Measurements from ENCODE around the gene NPSR1. TPM values are rescaled to one million over a fixed set of nuclear protein-coding genes. Genes with fewer than 3 reads are reported as not detected.
"Not testable (repeated sequence)": the region's sequence is repeated elsewhere in the genome, so short reads cannot be mapped to it uniquely, and the experiment has no call there.

Gene NPSR1, protein sequence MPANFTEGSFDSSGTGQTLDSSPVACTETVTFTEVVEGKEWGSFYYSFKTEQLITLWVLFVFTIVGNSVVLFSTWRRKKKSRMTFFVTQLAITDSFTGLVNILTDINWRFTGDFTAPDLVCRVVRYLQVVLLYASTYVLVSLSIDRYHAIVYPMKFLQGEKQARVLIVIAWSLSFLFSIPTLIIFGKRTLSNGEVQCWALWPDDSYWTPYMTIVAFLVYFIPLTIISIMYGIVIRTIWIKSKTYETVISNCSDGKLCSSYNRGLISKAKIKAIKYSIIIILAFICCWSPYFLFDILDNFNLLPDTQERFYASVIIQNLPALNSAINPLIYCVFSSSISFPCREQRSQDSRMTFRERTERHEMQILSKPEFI
- under 1 TPM in 1 of 5 donors, not detected in 4; 0.09 TPM for polyA plus RNA-seq (ENCODE audit: insufficient read depth in 1 of 5, insufficient read length in 5 of 5, low replicate concordance in 1 of 5)
- long read RNA-seq, donor 1, result 0 reads
- long read RNA-seq, donor 2, result 0 reads
- long read RNA-seq, donor 3, result 0 reads
- long read RNA-seq, donor 4, result 0 reads
- long read RNA-seq, donor 5, result 0 reads
- long read RNA-seq, donor 6, result 0 reads
- long read RNA-seq, donor 7, result 0 reads
- long read RNA-seq, donor 8, result 0 reads

DNA sequence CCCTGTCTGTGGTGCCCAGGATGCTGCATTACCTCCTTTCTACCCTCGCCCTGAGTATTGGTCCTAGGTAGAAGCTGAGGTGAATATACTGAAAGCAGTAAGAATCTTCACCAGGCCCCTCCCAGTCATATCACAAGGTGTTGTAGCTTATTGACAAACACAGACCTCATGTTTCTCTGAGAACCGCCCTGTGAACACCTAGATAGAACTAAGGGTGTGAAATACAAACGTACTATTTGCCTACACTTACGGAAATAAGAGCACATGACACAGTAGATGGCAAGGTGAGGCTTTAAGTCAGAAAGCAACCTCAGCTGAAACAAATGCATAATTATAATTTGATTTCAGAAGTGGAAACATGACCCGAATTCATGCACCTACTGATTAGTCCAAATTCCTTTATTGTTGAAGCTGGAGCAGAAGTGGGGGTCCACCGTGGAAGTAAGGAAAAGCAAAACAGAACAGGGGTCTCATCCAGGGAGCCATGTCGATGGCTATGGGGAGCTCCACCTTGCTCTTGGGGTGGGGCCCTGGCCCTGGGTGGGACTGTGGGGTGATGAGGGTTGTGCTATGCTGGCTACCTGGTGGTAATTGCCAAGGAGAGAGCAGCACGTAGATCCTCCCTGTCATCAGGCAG lies at the start of gene NPSR1:
NPSR1 (plus strand) TSS at position 587 of the 637 bp plus-strand sequence. CDS start 195 bp downstream, outside the sequence.
- DNase-seq, result no peak

DNA sequence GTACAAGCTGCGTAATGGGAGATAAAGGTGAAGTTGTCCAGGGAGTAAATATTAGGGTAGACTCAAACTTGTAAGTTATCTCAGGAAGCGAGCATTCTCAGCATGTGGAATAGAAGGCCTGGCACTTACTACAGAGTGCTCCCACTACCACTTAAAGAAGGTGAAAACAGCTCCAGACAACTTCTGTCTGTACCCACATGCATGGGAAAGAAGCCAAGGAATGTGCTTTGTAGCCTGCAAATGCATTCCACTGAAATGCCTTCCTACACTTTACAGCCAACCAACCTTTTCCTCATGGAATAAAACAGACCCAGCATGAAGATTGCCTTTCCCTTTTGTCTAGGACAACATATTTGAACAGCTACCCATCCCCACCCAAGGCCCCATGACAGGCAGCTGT lies 45.4 kb upstream of the NPSR1 start:
- DNase-seq, result no peak

DNA sequence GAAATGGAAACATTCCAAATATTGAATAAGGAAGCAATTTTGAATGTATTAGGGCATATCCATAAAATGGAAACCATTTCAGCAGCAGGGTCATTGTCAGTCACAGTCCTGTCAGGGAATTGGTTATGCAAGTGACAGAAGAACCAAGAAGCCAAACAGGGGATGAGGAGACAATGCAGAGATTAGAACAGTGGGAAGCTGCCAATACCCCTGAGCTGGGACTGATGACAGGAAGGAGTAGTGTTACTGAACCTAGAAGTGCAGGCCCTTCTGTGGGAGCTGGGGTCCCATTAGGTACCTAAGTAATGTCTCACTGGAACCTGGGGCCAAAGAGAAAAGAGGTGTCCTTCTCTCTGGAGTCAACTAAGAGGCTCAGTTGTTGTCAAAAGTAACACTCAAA lies 37.6 kb upstream of the NPSR1 start:
- no peak for DNase-seq

DNA sequence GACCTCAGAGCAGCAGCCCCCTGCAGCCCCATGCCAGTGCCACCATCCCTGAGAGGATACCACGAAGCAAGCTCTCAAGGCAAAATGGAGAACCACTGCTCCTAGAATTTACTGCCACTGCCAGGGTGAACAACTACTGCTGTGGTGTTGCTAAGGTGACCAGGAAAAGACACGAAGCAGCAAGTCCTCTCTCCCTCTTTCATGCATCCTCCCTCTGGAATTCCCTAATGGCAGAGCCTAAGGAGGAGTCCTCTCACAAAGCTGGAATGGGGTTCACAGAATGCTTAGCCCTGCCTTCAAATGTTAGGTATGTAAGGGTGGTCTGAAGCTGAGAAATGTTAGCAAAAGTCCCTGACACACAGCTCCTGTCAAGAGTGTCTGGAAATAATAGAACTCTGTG lies 35.8 kb upstream of the NPSR1 start:
- no peak for DNase-seq

DNA sequence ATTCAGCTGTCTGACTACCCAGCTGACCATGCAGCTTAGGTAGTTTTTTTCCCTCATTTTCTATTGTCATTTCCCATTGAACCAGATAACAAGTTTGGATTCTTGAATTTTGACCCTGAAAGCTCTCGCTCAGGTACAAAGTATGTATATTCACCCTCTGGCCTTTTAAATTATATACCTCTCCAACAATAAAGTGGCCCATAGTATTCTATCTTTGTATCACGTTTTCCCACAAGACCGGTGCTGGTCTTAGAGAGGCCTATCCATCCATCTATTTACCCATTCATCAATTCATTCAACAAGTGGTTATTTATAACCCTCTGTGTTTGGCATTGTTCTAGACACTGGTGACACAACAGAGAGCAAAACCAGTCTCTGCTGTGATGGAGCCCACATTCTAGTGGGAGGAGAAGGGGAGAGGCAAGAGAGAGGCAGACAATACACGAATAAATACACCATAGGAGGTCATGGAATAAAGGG lies 35.2 kb upstream of the NPSR1 start:
- no peak for DNase-seq

DNA sequence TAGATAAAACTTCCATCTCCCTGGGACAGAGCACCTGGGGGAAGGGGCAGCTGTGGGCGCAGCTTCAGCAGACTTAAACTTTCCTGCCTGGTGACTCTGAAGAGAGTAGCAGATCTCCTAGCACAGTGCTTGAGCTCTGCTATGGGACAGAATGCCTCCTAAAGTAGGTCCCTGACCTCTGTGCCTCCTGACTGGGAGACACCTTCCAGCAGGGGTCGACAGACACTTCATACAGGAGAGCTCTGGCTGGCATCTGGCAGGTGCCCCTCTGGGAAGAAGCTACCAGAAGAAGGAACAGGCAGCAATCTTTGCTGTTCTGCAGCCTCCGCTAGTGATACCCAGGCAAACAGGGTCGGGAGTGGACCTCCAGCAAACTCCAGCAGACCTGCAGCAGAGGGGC lies 29.4 kb upstream of the NPSR1 start:
- not testable (repeated sequence) for DNase-seq

DNA sequence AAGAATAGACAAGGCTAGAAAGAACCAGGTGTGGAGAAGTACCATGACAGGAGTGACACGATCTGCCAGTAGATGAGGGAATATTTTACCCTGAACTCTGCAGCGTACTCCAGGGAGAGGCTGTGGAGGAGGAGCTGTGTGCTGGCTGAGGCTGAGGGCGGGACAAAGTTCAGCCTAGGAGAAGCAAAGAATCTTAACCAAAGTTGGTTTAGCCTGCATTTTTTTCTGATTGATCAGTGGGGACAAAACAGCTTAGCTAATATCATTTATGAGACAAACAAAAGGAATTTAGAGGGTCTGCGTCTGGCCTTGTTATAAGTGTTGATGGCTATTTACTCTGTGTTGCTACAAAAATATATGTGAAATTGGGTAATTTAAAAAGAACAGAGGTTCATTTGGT lies 5.2 kb upstream of the NPSR1 start:
- no peak for DNase-seq

DNA sequence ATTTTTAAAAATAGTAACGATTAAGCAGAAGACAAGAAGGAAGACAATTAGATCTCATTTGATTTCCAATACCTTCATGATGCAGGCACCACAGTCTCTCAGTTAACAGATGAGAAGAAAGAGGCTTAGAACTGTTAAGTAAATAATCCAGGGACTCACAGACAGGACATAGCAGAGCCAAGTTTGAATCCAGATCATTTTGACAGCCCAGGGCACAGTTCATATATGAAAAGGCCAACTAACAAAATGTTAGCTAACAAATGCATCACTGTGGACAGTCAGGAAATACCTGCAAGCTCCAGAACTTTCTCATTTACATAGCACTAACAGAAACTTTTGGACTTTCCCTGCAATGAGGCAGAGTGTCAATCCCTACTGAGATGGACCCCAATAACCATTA lies 4.2 kb upstream of the NPSR1 start:
- no peak for DNase-seq

DNA sequence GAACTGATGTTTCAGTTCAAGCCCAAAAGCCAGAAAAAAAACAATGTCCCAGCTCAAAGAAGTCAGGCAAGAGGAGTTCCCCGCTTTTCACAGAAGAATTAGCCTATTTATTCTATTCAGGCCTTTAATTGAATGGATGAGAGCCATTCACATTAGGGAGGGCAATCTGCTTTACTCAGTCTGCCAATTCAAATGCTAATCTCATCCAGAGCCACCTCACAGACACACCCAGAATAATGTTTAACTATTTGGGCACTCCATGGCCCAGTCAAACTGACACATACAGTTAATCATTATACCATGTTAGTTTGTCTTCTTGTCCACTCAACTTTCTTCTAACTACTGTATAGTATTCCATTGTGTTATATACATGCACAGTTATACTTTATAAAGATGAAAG lies 2.6 kb upstream of the NPSR1 start:
- no peak for DNase-seq

DNA sequence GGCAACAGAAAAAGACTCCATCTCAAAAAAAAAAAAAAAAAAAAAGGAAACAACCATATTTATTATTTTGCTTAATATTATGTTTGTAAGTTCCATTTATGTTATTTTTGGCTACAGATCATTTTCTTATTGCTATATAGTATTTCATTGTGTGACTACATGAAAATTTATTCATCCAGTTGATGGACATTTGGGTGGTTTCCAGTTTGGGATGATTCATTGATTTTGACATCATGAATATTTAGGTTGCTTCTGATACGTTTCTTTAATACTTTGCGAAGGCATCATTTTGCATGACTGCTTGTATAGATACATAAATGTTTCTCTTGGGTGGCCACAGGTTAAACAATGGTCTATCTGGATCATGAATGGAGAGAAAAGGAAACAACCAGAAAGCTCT lies 2.0 kb upstream of the NPSR1 start:
- DNase-seq, result no peak

DNA sequence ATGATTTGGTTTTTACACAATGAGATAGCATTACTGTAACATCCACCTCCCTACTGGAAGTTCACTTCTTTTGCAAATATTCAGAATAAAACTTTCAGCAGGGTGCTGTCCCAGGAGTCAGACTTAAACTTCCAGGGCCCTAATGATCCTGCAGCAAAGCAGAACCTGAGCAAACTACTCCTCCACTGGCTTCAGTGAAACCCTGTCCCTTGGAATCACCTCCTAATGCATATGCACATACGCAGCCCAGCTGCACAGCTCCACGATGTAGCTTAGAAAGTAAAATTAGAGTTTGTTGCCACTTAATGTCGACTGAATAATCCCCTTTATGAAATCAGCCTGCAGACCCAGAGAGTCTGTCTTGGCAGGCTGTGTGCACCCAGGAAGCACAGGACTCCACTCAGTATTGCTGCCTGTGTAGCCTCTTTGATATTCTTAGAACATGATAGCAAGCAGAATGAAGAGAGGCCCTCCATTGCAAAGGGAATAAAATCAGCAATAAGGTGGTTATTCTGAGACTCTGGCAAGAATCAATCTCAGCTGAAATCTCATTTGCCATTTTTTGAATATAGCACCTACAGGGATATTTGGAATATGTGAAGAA lies 1.6 kb downstream of the NPSR1 start:
- DNase-seq, result no peak

DNA sequence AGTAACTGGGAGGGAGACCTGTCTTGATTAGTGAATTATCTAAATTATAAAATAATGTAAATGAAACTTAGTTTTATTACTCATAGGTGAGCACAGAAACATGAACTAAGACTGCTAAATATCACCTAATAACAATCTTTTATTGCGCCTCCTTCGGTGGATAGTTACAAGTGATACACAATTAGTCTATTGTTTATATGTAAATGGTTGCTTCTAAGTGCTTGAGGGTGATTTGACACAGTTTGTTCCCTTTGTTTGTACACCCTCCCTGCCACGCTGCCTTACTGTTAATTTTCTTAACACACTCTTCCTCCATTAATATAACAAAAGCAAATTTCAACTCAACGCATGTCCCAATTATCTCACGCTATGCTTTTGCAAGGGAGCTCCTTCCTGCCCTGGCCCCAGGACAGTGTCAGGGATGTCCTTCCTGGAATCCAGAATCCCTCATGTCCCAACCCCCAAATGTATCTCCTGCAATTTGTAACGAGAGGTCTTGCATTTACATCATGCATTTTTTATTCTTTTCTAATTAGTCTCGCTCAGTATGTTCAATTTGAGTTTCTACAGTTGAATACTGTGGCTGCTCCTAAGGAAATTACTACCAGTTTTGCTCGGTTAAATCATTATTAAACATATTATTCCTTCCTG lies 4.2 kb downstream of the NPSR1 start:
- no peak for DNase-seq

DNA sequence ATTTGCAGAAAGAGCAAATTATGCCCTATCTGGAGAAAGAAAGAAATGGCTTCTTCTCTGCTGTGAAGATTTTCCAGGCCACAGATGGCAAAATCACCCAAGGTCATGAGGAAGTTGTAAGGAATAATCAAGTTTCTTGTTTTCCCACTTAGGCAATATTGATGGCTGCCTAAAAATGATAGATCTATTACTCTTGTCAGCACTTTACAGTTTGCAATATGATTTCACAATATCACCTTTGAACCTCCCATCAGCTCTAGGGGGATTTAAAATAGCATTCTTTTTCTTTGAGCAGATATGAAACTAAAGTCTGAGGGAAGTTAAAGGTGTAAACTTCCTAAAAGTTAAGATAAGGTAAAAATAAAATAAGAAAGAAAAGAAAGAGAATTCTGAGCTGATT lies 6.7 kb downstream of the NPSR1 start:
- no peak for DNase-seq

DNA sequence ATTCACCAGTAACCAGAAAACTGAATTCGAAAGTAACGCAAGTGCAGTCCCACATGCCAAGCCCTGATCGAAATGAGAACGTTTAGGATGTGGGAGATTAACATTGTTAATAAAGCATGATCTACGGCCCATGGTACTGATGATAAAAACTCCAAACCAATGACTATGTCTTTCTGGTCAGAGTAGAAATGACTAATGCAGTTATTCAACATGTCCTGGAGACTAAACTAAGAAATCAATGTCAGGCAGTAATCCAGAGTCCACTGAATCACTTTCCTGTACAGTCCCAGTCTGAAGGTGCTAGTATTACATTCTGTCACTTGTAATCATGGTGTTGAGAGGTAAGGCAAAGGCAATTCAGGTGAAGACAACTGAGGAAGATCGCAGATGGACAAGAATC lies 14.4 kb downstream of the NPSR1 start:
- no peak for DNase-seq

DNA sequence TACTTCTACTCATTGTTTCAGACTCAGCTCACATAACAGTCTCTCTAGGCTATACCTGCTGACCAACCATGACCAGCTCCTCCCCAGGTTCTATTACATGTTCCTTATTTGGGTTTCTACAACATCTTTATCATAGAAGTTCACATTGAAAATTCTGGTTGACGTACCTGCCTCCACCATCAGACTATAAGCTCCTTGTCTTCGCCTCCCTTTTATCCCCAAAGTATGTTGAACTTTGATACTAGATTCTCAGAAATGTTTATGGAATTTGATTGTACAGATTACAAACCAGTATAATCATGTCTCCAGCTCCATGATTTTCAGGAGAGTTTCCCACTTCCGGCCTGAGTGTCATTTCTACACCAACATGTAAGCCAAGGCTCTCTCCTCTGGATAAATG lies 15.0 kb downstream of the NPSR1 start:
- DNase-seq, result no peak

DNA sequence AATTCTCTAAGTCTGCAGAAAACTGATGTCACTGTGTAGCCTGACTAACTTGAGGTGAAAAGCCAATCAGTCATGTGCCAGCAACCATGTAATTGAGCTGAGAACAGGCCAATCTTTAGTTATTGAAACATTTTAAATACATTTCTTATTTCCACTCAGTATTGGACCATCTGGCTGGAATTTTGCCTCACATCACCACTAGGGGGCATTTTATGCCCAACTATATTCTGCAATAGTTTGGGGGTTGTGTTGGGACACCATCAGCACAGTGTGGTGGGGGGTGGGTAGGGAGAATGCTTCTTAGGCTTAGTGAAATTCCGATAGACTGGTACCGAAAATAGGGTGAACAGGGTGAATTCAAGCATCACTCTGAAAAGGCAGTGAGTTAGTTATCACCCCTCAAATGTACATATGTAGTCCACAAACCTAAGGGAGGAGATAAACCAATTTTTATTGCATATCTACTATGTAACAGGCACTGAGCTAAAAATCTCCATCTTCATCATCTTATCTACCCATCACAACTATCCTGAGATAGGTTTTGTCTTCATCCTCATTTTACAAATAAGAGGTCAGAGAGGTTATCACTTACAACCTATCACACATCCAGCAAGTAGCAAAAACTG lies 17.8 kb downstream of the NPSR1 start:
- DNase-seq, result peak; percentile 2 to 3

DNA sequence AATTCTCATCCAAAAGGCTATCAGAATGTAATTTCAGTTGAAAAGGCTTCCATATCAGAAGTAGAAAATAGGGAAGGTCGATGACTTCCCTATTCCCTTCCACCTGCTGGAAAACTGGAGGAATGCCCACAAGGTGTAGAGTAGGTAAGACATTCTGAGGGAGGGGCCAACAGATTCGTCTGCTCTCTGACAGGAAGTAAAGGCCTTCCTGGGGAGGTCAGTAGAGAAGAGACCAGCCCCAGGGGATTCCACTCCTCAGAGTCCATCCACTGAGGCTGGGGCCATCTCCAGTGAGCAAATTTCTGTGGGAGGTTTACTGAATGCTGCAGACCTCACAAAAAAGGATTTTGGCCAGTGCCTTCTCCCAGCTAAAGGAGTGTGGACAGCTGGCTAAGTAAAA lies 19.5 kb downstream of the NPSR1 start:
- no peak for DNase-seq

DNA sequence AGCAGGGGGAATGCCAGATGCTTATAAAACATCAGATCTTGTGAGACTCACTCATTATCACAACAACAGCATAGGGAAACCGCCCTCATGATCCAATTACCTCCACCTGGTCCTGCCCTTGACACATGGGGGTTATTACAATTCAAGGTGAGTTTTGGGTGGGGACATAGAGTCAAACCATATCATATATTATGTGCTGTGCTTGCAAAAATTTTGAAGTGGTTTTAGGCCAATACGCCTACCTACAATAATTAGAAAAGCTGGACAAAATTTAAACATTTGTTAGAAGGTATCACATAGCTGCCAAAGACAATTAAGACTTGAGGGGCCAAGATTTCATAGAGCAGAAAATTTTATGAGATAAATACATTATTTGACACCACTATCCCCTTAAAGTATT lies 29.5 kb downstream of the NPSR1 start:
- no peak for DNase-seq

DNA sequence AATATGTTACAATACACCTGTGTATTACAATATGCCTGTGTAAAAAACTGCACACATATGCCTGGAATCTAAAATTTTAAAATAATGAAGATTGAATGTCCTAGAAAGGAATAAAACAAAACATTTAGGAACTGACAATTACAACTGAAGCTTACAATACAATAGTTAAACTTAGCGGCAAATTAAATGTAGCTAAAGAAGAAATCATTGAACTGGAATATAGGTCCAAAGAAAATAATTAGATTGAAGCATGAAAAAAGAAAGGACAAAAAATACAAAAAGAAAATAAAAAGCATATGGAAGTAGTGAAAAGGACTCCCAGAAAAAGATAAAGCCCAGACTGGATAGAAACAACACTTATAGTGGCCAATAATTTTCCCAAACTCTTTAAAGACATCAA lies 38.4 kb downstream of the NPSR1 start:
- DNase-seq, result no peak

DNA sequence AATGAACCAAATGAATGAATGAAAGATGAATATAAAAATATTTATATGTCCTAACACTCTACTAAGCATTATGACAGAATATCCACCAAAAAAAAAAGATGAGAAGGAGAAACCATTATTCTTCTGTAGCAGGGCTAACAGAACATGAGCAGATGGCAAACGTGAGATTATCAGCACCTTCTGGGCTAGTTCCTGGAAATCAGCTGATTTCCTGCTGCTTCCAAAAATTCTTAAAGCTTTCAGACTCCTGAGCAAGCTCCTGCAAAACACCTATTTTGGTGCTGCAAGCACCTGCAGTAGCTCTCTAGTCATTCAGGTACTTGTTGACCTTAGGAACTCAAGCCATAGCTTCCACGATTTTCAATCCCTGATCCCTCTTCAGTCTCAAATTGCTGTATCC lies 51.8 kb downstream of the NPSR1 start:
- no peak for DNase-seq

DNA sequence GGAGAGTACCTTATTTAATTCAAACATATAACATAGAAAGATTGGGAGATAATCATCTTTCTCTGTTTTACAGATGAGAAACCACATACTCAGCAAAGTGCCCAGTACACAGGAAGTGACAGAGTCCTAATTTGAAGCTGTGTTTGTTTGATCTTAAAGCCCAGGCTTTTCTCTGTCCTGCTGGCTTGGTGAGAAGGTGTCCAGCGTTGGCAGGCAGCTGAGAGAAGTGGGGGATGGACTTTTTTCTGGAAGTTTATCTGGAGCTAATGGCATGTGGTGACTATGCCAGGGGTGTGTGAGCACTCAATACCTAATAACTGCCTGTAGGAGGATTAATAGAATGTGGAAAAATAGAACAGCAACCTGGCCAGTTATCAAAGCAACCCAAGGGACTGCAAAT lies 60.8 kb downstream of the NPSR1 start:
- DNase-seq, result no peak

DNA sequence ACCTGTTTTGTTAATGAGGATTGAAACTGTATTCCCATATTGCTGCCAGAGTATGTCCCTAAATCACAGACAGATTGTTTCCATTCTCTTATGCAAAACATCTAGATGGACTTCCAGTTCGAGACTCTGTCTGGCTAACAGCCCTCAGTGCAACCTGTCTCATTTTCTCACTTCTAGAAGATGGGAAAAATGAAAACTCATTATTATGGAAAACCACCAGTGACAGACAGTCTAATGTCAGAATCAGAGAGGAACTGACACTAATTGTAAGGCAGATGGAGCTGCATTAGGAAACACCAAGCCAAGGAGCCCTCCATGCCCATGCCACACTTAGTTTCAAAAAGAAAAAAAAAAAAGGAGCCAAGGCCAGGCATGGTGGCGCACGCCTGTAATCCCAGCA lies 61.6 kb downstream of the NPSR1 start:
- DNase-seq, result no peak
